Dendritic cell treated with granulocyte-macrophage colony-stimulating factor and Interleukin-4, amounts not matched to agents 40 ng/mL and 50 ng/mL, for 4 days (primary cell): ENCODE measurements around the gene ATP6V0C.
A peak's percentile ranks its signal among the peaks of the same experiment; 100 is the strongest.
"Not testable (repeated sequence)": the region's sequence is repeated elsewhere in the genome, so short reads cannot be mapped to it uniquely, and the experiment has no call there.

Source experiments
- H3K27ac Mint-ChIP-seq: one replicate; pipeline ENCODE4 v1.8.0; 2022; ENCODE audit warnings: mild to moderate bottlenecking, mixed read lengths
- H3K27me3 Mint-ChIP-seq: one replicate; pipeline ENCODE4 v1.8.0; 2022; ENCODE audit warnings: mild to moderate bottlenecking, mixed read lengths
- H3K36me3 Mint-ChIP-seq: one replicate; pipeline ENCODE4 v1.8.0; 2022; ENCODE audit warnings: low read depth, mixed read lengths
- H3K4me1 Mint-ChIP-seq: one replicate; pipeline ENCODE4 v1.8.0; 2022; ENCODE audit warnings: low read depth, mixed read lengths
- H3K4me3 Mint-ChIP-seq: one replicate; pipeline ENCODE4 v1.8.0; 2022; ENCODE audit warnings: mild to moderate bottlenecking, moderate library complexity, mixed read lengths
- H3K9me3 Mint-ChIP-seq: one replicate; pipeline ENCODE4 v1.8.0; 2022; ENCODE audit warnings: mixed read lengths
- intact Hi-C: fragments of 100-400 bp; cut with micrococcal nuclease; formaldehyde crosslinking; loops from one replicate; pipeline ENCODE4 v1.15.0; 2022

Gene ATP6V0C

DNA sequence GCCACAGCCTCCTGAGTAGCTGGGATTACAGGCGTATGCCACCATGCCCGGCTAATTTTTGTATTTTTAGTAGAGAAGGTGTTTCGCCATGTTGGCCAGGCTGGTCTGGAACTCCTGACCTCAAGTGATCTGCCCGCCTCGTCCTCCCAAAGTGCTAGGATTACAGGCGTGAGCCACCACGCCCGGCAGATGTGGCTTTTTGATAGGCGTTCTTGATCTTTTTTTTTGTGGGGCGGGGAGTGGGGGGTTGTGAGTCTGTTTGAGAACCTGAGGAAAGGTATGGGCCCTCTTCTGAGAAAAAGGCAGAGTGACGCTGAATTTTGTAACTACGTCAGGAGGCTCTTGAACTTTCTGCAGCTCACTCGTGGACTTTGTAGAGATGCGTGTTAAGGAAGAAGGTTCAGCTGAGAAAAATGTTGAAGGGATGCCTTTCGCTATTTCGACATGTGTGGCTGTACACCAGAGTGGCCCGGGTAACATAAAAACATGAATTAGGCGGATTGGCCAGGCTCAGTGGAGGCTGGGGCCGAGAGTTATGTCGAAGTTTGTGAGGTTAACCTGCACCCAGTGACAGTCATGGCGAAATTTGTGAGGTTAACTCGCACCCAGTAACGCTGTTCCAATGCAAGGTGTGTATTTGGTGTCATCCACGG, 25.6 kb downstream of the ATP6V0C start:
- intact Hi-C loops = not testable (repeated sequence)
- H3K27ac Mint-ChIP-seq = peak overlapping the region; percentile 49

DNA sequence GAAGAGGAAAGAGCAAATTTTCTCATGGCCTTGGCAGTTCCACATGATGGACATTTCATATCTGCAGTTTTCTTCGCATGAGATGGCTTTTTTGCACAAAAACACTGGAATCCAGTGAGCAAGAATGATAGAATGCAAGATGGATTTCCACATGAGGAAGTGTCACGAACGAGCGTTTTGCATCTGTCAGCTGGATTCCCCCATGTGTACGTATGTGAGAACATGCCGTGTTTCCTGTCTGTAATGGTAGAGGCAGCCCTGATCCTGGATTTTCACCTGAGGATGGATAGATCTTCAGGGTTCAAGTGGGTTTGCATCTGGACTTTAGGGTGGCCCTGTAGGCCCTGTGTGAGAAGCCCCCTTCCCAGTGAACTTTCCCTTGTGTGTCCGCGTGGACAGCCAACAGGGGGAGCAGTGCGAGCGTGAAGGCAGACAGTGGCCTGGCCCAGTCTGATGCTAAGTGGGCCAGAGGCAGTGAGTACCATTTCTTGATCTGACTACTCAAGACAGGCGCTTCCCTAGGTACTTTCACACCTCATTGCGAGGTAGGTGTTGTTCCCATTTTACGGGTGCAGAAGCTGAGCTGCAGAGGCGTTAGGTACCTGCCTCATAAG, 26.2 kb downstream of the ATP6V0C start:
- H3K9me3 Mint-ChIP-seq, H3K27me3 Mint-ChIP-seq, intact Hi-C loops: not testable (repeated sequence)
- Mint-ChIP-seq H3K4me1 (peaks cover 57% of the 10 kb centered on the region), H3K27ac (peak overlapping the region; percentile 49), H3K4me3 (peak overlapping the region; percentile 76), H3K36me3 (peaks cover 49% of the 10 kb centered on the region)

More for the DNA sequence above, 25.6 kb downstream of the ATP6V0C start:
- H3K4me1 Mint-ChIP-seq = peaks cover 60% of the 10 kb centered on the region
- not testable (repeated sequence) for H3K27me3 Mint-ChIP-seq, H3K9me3 Mint-ChIP-seq
- peak overlapping the region; percentile 76 for H3K4me3 Mint-ChIP-seq
- H3K36me3 Mint-ChIP-seq = peaks cover 43% of the 10 kb centered on the region

DNA sequence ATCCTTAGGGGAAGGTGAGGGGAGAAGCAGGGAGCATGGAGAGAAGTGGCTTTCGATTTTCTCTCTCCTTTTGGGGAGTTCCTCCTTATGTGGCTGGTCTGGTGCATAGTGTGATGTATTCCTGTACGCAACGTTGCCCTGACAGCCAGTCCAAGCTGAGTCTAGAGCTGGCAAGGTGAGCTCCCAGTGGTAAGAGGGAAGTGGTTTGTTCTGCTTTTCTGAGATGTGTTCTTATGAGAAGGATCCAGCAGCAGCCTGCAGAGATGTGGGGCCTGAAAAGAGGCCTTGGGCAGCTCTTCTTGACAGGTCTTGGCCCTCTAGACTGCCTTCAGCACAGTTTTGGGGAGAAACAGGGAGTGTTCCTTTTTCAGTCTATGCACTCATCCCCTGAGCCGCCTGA, 27.2 kb downstream of the ATP6V0C start:
- not testable (repeated sequence) for H3K27me3 Mint-ChIP-seq

DNA sequence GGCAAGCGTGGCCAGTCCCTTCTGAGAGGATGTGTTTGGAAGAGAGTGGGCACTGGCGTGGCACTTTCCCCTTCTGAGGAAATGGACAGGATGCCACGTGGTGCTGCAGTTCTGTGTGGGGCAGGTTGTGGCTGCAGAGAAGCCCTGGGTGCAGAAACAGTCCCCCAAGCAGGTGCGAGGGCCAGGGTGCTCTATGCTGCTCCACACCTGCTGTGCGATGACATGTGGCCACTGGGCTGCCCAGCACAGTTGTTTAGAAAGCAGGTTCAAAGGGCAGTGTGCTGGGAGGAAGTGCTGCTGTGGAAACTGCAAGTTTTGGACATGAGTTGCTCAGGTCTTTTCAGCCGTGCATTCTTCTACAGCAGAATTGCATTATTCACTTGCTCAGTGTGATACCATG, 27.7 kb downstream of the ATP6V0C start:
- peaks cover 62% of the 10 kb centered on the region for H3K36me3 Mint-ChIP-seq
- peak overlapping the region; percentile 49 for H3K27ac Mint-ChIP-seq
- peak overlapping the region; percentile 47 for H3K4me3 Mint-ChIP-seq
- H3K9me3 Mint-ChIP-seq, intact Hi-C loops, H3K27me3 Mint-ChIP-seq: not testable (repeated sequence)
- peaks cover 48% of the 10 kb centered on the region for H3K4me1 Mint-ChIP-seq

More for the DNA sequence above, 27.2 kb downstream of the ATP6V0C start:
- H3K4me1 Mint-ChIP-seq = peaks cover 53% of the 10 kb centered on the region
- intact Hi-C loops, H3K4me3 Mint-ChIP-seq, H3K9me3 Mint-ChIP-seq: not testable (repeated sequence)
- H3K27ac Mint-ChIP-seq = peak overlapping the region; percentile 49
- H3K36me3 Mint-ChIP-seq = peaks cover 57% of the 10 kb centered on the region

DNA sequence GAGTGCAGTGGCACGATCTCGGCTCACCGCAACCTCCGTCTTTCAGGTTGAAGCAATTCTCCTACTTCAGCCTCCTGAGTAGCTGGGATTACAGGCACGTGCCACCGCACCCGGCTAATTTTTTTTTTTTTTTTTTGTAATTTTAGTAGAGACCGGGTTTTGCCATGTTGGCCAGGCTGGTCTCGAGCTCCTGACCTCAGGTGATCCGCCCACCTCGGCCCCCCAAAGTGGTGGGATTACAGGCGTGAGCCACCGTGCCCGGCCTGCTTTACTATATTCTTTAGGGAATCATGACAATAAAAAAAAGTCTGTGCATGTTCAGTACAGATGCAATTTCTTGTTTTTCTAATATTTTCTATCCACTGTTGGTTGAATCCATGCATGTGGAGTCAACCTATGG, 30.0 kb downstream of the ATP6V0C start:
- H3K9me3 Mint-ChIP-seq, H3K4me3 Mint-ChIP-seq, H3K27me3 Mint-ChIP-seq, intact Hi-C loops, H3K27ac Mint-ChIP-seq: not testable (repeated sequence)
- Mint-ChIP-seq H3K4me1 (peaks cover 40% of the 10 kb centered on the region), H3K36me3 (peaks cover 61% of the 10 kb centered on the region)

DNA sequence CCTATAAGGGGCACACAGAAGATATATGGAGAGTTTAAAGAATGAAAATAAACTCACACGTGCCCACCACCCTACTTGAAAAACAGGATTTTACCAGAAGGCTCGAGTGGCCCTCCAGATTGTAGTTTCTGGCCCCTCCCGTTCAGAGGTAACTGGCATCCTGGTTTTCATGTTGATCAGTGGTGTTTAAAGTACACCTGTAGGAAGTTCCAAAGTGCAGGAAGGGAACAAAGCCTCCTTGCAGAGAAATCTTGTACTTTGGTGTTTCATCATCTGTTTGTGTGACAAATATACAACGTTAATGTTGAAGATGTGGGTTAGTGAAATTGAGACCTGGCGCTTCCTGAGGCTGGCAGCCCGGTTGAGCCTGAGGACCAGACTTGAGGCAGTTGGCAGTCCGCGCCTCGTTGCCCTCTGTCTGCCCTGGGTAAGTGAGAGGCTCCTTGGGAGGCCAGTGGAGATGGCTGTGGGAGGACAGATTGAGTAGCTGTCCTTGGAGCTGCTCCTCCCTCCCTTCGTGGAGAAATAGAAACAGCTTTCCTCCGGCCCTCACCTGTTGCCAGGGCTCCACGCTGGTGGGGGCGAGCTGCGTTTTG, 36.6 kb downstream of the ATP6V0C start:
- H3K4me1 Mint-ChIP-seq, H3K4me3 Mint-ChIP-seq, H3K27me3 Mint-ChIP-seq, H3K27ac Mint-ChIP-seq, H3K9me3 Mint-ChIP-seq, intact Hi-C loops: not testable (repeated sequence)
- H3K36me3 Mint-ChIP-seq = peaks cover 11% of the 10 kb centered on the region

DNA sequence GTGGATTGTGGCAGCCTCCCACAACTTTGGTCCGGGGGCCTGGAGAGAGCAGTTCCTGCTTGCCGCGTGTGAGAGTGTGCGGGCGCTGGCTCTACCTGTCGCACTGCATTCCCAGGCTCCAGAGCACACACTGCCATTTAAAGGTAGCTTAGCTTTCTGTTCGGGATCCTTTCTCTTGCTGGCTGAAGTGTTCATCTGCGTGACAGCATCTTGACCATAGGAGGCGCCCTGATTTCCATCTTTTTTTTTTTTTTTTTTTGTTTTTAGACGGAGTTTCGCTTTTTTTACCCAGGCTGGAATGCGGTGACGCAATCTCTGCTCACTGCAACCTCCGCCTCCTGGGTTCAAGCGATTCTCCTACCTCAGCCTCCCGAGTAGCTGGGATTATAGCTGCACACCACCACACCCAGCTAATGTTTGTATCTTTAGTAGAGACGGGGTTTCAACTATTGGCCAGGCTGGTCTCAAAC, 37.7 kb downstream of the ATP6V0C start:
- intact Hi-C loops, H3K36me3 Mint-ChIP-seq, H3K4me3 Mint-ChIP-seq, H3K27me3 Mint-ChIP-seq, H3K4me1 Mint-ChIP-seq, H3K27ac Mint-ChIP-seq, H3K9me3 Mint-ChIP-seq: not testable (repeated sequence)

DNA sequence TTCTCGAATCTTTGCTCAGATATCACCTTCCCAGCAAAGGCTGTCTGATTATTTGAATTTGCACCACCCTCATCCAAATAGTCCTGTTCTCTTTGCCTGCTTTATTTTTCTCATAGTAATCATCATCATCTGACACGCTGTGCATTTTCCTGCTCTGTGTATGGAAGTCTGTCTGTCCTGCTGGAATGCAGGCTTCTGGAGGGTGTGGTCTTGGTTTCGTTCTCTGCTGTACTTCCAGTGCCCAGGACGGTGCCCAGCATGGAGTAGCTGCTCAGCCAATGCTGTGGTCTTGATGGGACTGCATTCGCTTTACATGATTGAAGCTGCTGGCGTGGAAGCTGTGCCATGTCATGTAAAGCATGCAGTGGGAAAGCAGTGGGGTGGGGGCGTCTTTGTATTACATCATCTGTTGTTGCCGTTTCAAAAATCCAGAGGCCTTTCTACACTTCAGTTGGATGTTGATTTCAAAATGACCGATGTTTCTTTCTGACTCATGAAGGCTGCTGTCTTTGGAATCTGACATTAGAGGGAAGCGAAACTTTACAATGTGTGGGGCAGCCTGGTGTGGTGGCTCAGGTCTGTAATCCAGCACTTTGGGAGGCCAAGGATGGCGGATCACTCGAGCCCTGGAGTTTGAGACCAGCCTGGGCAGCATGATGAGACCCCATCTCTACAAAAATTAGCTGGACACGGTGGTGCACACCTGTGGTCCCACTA, 41.1 kb downstream of the ATP6V0C start:
- H3K27me3 Mint-ChIP-seq, intact Hi-C loops, H3K27ac Mint-ChIP-seq, H3K36me3 Mint-ChIP-seq, H3K4me3 Mint-ChIP-seq, H3K9me3 Mint-ChIP-seq, H3K4me1 Mint-ChIP-seq: not testable (repeated sequence)

DNA sequence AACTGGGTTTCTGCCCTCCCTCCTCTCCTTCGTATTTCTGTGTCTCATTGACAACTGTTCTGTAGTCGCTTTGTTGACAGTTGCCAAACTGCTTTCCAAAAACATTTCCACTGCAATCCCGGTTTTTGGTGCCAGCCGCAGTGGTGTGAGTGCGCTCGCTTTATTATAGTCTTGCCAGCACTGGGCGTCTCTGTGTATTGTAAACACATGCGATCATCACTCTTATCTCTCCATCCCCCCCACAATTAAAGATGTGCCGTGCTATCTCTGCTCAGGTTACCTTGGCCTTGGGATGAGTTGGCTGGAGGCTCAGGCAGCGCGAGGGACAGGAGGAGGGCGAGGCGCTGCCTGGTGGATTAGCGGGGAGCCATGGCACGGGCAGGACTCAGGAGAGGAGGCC, 43.4 kb downstream of the ATP6V0C start:
- H3K4me3 Mint-ChIP-seq, intact Hi-C loops, H3K36me3 Mint-ChIP-seq, H3K27ac Mint-ChIP-seq, H3K9me3 Mint-ChIP-seq, H3K4me1 Mint-ChIP-seq, H3K27me3 Mint-ChIP-seq: not testable (repeated sequence)

DNA sequence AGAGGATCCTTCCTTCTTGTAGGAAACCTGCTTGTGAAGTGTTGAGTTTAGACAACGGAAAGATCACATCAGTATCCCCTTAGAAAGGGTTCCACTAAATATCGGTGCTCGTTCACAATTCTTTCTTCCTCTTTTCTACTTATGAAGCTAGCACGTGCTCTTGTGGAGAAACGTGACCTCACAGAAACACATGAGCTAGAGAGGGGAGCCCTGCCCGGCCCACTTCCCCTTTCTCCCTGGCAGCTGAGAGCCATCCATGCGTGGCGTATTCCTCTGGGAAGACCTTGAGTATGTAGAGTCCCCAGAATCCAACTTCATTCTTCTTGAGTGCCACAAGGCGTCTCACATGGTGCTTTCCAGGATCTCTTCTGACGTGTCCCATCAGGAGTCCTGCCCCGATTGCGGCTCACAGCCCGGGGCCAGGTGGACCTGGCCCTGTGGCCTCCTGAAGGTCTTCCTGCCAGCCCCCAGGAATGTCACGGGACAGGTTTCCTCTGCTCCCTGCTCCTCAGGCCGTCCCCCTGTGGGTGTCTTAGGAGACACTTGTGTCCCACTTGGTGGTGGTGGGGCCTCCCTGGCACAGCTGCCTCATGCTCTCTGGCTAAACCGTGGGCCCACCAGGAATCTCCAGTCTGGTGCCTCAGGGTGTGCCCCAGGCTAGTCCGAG, 46.5 kb downstream of the ATP6V0C start:
- H3K4me1 Mint-ChIP-seq, H3K36me3 Mint-ChIP-seq, intact Hi-C loops, H3K27ac Mint-ChIP-seq, H3K9me3 Mint-ChIP-seq, H3K4me3 Mint-ChIP-seq, H3K27me3 Mint-ChIP-seq: not testable (repeated sequence)

DNA sequence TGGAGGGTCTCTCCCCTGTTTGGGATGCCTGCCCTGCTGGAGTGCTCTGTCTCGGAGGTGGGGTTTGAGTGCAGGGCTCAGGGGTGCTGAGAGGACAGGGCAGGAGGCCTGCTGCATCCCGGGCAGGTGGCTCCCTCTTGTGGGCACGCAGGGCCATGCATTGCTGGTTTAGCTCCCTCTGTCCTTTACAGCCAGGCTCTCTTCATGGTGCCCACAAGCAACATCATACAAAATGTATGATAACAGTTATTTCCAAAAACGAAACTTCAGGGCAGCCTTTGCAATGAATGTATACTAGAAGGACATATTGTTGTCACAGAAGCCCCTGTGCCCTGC, 47.0 kb downstream of the ATP6V0C start:
- H3K4me1 Mint-ChIP-seq, H3K9me3 Mint-ChIP-seq, intact Hi-C loops, H3K27ac Mint-ChIP-seq, H3K4me3 Mint-ChIP-seq, H3K27me3 Mint-ChIP-seq, H3K36me3 Mint-ChIP-seq: not testable (repeated sequence)

DNA sequence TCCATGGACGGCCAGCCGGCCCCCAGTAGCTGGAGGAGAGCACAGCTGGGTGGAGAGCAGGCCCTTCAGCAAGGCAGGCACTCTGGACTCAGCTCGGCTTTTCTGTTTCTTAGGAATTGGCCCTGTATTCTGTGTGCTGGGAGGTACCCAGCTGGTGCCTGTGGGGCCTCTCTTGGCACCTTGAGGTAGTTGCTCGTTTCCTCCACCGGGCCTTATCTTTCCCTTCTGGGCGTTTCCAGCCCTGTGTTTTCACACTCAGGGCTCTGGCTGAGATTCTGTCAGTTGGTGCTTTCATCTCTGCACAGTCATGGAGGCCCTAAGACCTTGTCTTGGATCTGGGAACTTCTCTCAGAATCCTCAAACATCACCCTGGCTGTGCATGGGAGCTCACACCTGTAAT, 53.8 kb downstream of the ATP6V0C start:
- H3K27ac Mint-ChIP-seq, H3K36me3 Mint-ChIP-seq, H3K4me1 Mint-ChIP-seq, intact Hi-C loops, H3K9me3 Mint-ChIP-seq, H3K4me3 Mint-ChIP-seq, H3K27me3 Mint-ChIP-seq: not testable (repeated sequence)

DNA sequence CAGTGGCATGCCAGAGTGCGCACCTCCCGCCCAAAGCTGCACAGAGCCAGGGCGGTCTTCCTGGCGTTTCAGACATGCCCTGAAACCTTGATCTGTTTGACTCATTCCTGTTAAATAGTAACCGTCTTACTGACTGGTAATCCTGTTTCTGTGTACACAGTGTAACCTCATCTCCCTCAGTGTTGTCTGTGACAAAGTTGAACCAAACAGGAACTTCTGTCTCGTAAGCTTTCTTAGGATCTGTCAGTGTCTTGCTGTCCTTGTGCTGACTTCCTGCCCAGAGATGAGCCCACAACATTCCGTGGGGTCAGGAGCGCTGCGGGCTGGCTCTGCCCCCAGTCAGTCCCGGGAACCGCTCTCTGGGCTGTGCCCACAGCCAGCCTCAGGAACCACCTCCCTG, 54.8 kb downstream of the ATP6V0C start:
- intact Hi-C loops = not testable (repeated sequence)

More for the DNA sequence above, 54.8 kb downstream of the ATP6V0C start:
- not testable (repeated sequence) for H3K4me3 Mint-ChIP-seq, H3K27ac Mint-ChIP-seq, H3K4me1 Mint-ChIP-seq, H3K36me3 Mint-ChIP-seq, H3K9me3 Mint-ChIP-seq, H3K27me3 Mint-ChIP-seq
